SK-N-MC (cell line): ENCODE measurements around the gene SLC4A8.

Experiments
- EZH2 ChIP-seq: fragments of 200-600 bp; sonication (generic); IDR thresholded peaks from one replicate; pipeline ENCODE4 v1.6.1; 2017; ENCODE audit warnings: antibody characterized with exemption
- POLR2AphosphoS5 ChIP-seq: IDR thresholded peaks from 2 replicates; pipeline ENCODE4 v1.6.1; 2012; ENCODE audit warnings: mild to moderate bottlenecking, low read depth, low read length, borderline replicate concordance

DNA sequence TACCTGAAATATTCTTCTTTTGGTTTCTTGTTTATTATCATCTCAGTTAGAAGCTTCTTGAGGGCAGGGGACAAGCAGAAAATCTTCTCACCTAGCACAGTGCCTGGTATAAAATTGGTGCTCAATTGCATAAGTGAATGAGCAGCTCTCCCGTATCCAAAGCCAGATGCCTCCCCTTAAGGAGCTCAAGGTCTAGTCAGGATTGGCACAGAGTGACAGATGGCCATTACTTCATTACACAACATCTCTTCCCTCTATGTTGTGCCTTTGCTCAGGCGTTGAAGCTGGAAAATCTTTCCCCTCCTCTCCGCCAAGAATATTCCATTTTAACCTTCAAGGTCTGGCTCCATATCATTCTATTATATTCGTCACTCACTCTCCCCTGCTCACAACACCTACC lies 3.6 kb downstream of the SLC4A8 start:
- no peak for TF ChIP-seq POLR2AphosphoS5
- no peak for TF ChIP-seq EZH2
